Activated T-cell treated with anti-CD3 and anti-CD28 coated beads, Interleukin-2, amount 50 U/mL, for 48 hours (primary cell): ENCODE data around the gene RAD51AP1.

Source experiments
- DNase-seq, 2 experiments: peaks; one replicate each; pipeline ENCODE4 v3.0.0-alpha.2; 2020

Gene RAD51AP1

DNA sequence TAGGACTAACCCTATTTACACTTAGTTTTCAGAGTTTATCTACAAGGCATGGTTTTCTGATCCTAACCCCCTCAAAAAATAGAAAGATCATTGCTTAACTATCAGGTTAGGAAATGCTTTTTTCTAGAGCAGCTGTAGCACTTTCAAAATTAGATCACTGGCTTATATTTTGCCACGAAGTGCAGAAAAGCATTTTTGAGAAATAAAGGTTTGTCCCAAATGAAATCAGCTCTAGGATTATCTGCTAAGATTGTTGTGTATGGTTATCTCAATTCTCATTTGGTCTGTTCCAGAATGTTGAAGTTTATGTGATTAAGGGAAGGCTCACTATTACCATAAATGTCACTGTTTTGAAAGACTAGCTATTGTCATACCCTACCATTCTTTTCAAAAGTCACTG is 13.5 kb downstream of the RAD51AP1 start:
- no peak for DNase-seq

GRCh38 chr12:4553943-4554342 is 15.3 kb downstream of the RAD51AP1 start:
- no peak for DNase-seq

GRCh38 chr12:4555804-4556203 is 17.1 kb downstream of the RAD51AP1 start:
- DNase-seq, result no peak

GRCh38 chr12:4556735-4557530 is 18.2 kb downstream of the RAD51AP1 start:
- no peak for DNase-seq

DNA sequence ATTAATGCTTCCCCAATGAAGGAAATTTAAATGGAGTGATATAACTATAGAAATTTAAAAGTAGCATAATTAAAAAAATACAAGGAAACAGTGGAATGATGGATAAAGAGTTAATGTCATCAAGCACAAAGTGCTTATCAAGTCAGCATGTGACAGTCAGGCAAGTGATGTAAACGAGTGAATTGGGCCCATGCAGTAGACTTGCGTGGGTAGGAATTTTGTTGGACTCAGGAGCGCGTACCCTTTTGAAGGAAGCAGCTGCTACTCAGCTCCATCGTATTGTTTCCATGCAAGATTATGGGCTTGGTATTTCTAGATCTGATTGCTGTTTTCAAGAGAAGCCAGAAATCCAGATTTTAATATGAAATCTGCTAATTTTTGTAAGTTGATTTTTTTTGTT is 18.9 kb downstream of the RAD51AP1 start:
- no peak for DNase-seq

GRCh38 chr12:4558171-4558570 is 19.5 kb downstream of the RAD51AP1 start:
- DNase-seq, result no peak

DNA sequence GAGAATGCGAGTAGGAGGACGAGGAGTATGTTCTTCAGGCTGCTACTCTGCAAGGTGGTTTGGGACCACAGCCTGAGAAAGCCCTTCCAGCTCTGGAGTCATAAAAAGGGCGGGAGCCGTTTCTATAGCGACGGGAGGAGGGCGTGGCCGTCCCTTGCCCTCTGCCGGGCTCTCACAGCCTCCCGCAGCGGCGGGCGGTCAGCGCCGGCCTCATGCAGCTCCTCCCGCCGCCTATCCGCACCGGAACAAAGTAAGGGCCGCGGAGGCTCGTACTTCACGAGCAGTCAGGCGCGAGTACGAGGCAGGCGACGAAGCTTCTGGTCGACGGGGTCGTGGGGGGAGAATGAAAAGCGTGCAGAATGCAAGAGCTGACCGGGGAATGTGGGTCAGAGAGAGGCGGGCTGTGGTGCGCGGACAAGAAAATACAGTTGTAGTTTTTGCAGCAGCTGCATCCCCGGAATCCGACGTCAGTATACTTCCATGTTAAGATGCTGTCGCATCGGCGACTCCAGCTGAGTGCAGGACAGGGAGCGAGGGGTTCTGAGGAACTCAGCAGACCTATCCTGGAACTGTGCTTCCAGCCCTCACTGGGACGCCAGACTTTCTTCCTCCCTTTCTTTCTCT is 23.5 kb downstream of the RAD51AP1 start, which contains the start of gene DYRK4:
Gene DYRK4, plus strand, starts transcription at position 175 of the 624 bp plus-strand sequence. Its CDS starts 38 bp downstream, at position 213.
- DNase-seq, result peak in 1 of 2 experiments; percentile 42

DNA sequence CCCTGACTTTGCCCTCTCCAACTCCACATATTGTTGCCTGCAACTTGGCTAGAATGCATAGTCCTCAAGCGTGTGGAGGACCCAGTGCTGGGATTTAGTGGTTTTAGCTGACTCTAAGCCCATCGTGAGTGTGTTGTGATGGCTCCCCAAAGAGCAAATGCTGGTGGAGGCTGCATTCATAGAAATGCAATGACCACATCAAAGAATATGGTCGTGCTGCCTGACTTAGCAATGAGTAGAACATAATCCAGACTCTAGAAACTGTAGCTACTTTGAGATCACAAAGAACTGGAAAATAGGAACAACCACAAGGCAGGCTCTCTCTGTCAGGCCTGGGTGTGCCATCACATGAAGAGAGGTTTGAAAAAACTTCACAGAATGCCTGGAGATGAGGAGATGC is 24.6 kb downstream of the RAD51AP1 start:
- no peak for DNase-seq

DNA sequence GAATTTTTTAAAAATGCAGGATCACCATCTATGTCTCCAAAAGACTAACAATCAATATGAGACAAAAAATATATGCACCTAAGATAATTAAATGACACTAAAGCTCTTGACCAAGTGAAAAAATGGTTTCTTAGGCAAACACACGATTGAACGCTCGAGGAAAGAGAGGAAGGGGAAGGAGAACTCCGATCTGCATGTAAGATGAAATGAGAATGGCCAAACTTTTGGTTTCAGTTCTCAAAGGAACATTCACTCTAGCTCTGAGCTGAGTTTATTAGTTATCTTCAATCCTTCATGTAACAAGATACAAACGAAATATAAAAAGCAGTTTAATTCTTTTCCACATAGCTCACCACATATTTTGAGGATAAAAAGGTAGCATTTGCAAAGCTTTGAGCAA is 26.1 kb downstream of the RAD51AP1 start:
- no peak for DNase-seq

GRCh38 chr12:4566474-4566873 is 27.8 kb downstream of the RAD51AP1 start:
- no peak for DNase-seq

- DNase-seq, result no peak
Observed at GRCh38 chr12:4567073-4567881, 28.6 kb downstream of the RAD51AP1 start.

- DNase-seq, result no peak
Observed at GRCh38 chr12:4569261-4569660, 30.6 kb downstream of the RAD51AP1 start.

DNA sequence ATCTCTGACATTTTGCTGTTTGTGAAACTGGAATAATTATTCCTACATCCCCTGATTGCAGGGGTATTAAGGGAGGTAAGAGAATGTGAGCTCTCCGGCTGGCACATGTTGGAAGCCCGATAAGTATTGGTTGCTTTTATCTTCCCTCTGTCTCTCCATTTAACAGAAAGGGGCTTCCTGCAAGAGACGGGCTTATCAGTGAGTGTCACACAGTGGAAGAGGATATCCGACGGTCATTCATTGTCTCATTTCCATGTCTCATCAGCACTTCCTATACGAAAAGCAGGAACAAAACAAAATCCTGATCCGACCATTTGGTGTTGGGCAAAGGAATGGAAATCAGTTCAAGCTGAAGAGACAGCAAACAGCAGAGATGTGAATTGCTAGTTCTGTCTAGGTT is 34.0 kb downstream of the RAD51AP1 start:
- no peak for DNase-seq

- DNase-seq, result no peak
Observed at GRCh38 chr12:4579305-4580102, 40.8 kb downstream of the RAD51AP1 start.

DNA sequence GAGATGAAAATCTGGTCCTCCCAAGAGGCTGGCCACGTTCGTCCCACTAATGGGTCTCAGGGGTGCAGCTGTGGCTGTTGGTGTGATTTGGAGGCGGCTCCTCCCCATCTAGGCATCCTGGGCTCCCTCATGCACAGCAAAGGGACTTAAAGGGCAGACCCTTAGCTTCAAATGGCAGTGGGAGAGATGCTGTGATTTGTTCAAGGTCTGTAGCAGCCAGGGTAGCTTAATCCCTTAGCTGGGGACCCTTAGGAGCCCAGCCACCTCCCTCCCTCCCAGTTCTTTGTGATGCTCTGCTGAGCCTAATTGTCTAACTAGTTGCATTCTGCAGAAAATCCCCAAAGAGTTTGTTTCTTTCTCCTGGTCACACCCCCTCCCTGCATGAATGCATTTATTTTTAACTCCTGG is 41.6 kb downstream of the RAD51AP1 start:
- DNase-seq, result no peak

GRCh38 chr12:4584281-4584680 is 45.6 kb downstream of the RAD51AP1 start:
- no peak for DNase-seq

- DNase-seq, result no peak
Observed at GRCh38 chr12:4584896-4585295, 46.2 kb downstream of the RAD51AP1 start.

GRCh38 chr12:4586500-4586899 is 47.8 kb downstream of the RAD51AP1 start:
- DNase-seq, result no peak

DNA sequence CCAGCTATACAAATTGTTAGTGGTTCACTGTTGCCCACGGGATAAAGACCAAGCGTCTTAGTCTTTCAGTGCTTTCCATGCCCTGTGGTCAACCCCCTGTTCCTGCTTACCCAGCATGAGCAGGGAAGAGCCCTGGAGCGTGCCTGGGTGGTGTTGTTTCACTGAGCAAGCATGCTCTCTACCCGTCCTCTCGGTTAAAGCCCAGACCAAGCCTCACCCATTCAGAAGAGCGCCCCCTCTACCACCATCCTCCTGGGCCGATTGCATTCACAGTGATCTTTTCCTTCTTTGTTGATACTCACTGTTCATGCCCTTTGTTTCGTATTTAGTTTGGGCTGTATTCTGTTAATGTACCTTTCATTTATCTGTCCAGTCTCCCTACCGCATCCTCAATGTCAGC is 48.4 kb downstream of the RAD51AP1 start:
- DNase-seq, result no peak

DNA sequence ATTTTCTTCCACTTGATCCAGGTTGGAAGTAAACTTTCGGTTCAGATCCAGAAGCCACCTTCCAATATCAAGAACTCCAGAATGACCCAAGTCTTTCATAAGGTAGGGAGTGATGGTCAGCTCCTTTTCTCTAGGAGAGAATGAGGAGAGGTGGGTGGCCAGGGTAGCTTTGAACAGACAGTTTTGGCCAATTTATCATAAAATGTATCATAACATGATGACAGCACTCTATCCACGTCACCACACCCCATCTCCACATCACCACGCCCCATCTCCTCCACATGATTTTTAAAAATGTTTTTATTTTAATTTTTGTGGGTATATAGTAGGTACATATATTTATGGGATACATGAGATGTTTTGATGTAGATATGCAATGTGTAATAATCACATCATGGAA is 50.2 kb downstream of the RAD51AP1 start:
- DNase-seq, result no peak

- no peak for DNase-seq
Observed at GRCh38 chr12:4589941-4590340, 51.3 kb downstream of the RAD51AP1 start.

DNA sequence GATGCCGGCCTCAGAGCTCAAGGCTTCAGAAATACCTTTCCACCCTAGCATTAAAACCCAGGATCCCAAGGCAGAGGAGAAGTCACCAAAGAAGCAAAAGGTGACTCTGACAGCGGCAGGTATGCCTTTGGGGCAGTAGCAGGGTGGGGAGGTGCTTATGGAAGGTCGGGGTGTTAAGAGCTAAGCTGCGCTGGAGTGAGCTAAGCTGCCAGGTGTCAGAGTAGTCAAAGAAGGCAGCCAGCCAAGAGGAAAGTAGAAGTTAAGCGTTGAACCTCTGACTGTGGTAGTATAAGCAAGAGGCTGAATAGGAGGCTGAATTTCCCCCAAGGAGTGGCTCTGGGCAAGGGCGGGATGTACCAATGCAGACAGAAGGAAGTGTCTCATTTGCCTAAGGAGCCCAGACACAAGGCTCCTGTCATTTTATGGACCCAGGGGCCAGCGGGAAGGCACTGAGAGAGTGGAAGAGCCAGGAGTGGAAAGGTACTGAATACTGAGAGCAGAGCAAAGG is 52.5 kb downstream of the RAD51AP1 start:
- DNase-seq, result no peak

GRCh38 chr12:4595881-4596280 is 57.2 kb downstream of the RAD51AP1 start:
- no peak for DNase-seq
